H9 (cell line): Measurements from ENCODE around the gene LRPAP1. TPM values are rescaled to one million over a fixed set of nuclear protein-coding genes. Genes with fewer than 3 reads are reported as not detected.
"Not testable (repeated sequence)": the region's sequence is repeated elsewhere in the genome, so short reads cannot be mapped to it uniquely, and the experiment has no call there.

Experiments
- DNase-seq: peaks from one replicate; pipeline ENCODE4 v3.0.0-alpha.2; 2017
- H2AFZ ChIP-seq: one replicate; pipeline ENCODE4 v1.6.1; 2013; ENCODE audit warnings: mild to moderate bottlenecking, low read length, control low read depth, moderate library complexity
- H2AK5ac ChIP-seq: 2 replicates; pipeline ENCODE4 v1.6.1; 2013; ENCODE audit warnings: low read length, control low read depth, mixed read lengths; ENCODE audit not compliant: insufficient read length
- H2BK120ac ChIP-seq: one replicate; pipeline ENCODE4 v1.6.1; 2013; ENCODE audit warnings: low read depth, mild to moderate bottlenecking, low read length, control low read depth, inconsistent platforms; ENCODE audit not compliant: poor library complexity, severe bottlenecking
- H2BK12ac ChIP-seq: 2 replicates; pipeline ENCODE4 v1.6.1; 2013; ENCODE audit warnings: low read length, control low read depth, mixed read lengths, low read depth; ENCODE audit not compliant: insufficient read length
- H2BK15ac ChIP-seq: 2 replicates; pipeline ENCODE4 v1.6.1; 2013; ENCODE audit warnings: low read depth, low read length, control low read depth
- H2BK20ac ChIP-seq: one replicate; pipeline ENCODE4 v1.6.1; 2013; ENCODE audit warnings: low read depth, mild to moderate bottlenecking, low read length, control low read depth, inconsistent platforms; ENCODE audit not compliant: poor library complexity, severe bottlenecking
- H2BK5ac ChIP-seq: 2 replicates; pipeline ENCODE4 v1.6.1; 2013; ENCODE audit warnings: low read length, control low read depth, mixed read lengths; ENCODE audit not compliant: insufficient read length
- H3K14ac ChIP-seq: 2 replicates; pipeline ENCODE4 v1.6.1; 2013; ENCODE audit warnings: low read length, control low read depth; ENCODE audit not compliant: insufficient read depth
- H3K18ac ChIP-seq: 2 replicates; pipeline ENCODE4 v1.6.1; 2013; ENCODE audit warnings: low read depth, mild to moderate bottlenecking, mixed read lengths, low read length, control low read depth; ENCODE audit not compliant: insufficient read length
- H3K23ac ChIP-seq: 2 replicates; pipeline ENCODE4 v1.6.1; 2013; ENCODE audit warnings: low read length, control low read depth, mixed read lengths, low read depth; ENCODE audit not compliant: insufficient read length
- H3K23me2 ChIP-seq: 2 replicates; pipeline ENCODE4 v1.6.1; 2013; ENCODE audit warnings: low read depth, mild to moderate bottlenecking, mixed read lengths, low read length, control low read depth; ENCODE audit not compliant: insufficient read length, poor library complexity, severe bottlenecking
- H3K27ac ChIP-seq: 2 replicates; pipeline ENCODE4 v1.5.1; 2013; ENCODE audit warnings: low read length, control low read depth, mixed read lengths, low read depth; ENCODE audit not compliant: insufficient read length
- H3K27me3 ChIP-seq: 2 replicates; pipeline ENCODE4 v1.6.1; 2013; ENCODE audit warnings: low read length, control low read depth, inconsistent platforms; ENCODE audit not compliant: insufficient read depth
- H3K4ac ChIP-seq: 2 replicates; pipeline ENCODE4 v1.6.1; 2013; ENCODE audit warnings: low read depth, mild to moderate bottlenecking, control low read depth, inconsistent platforms, low read length, moderate library complexity
- H3K4me1 ChIP-seq: 2 replicates; pipeline ENCODE4 v1.6.1; 2013; ENCODE audit warnings: low read length, control low read depth, inconsistent platforms; ENCODE audit not compliant: insufficient read depth
- H3K4me2 ChIP-seq: 2 replicates; pipeline ENCODE4 v1.6.1; 2013; ENCODE audit warnings: low read length, control low read depth, mixed read lengths; ENCODE audit not compliant: insufficient read length, insufficient read depth
- H3K56ac ChIP-seq: 2 replicates; pipeline ENCODE4 v1.6.1; 2013; ENCODE audit warnings: low read depth, mild to moderate bottlenecking, mixed read lengths, low read length, control low read depth; ENCODE audit not compliant: insufficient read length
- H3K79me1 ChIP-seq: 2 replicates; pipeline ENCODE4 v1.6.1; 2013; ENCODE audit warnings: low read depth, mild to moderate bottlenecking, moderate library complexity, low read length, control low read depth, inconsistent platforms; ENCODE audit not compliant: insufficient read depth, poor library complexity, severe bottlenecking
- H3K79me2 ChIP-seq: 2 replicates; pipeline ENCODE4 v1.6.1; 2013; ENCODE audit warnings: low read length, control low read depth, inconsistent platforms; ENCODE audit not compliant: insufficient read depth
- H3K9ac ChIP-seq: 2 replicates; pipeline ENCODE4 v1.6.1; 2013; ENCODE audit warnings: low read length, control low read depth, mixed read lengths; ENCODE audit not compliant: insufficient read length; ENCODE audit errors: extremely low read depth
- H3K9me3 ChIP-seq: one replicate; pipeline ENCODE4 v1.6.1; 2013; ENCODE audit warnings: low read depth, low read length, inconsistent platforms; ENCODE audit not compliant: control insufficient read depth
- H3T11ph ChIP-seq: one replicate; pipeline ENCODE4 v1.6.1; 2013; ENCODE audit warnings: mild to moderate bottlenecking, low read length, control low read depth, inconsistent platforms
- H4K20me1 ChIP-seq: one replicate; pipeline ENCODE4 v1.6.1; 2013; ENCODE audit not compliant: control insufficient read depth, insufficient read length, insufficient read depth
- H4K5ac ChIP-seq: 2 replicates; pipeline ENCODE4 v1.6.1; 2013; ENCODE audit warnings: low read depth, mild to moderate bottlenecking, mixed read lengths, low read length, control low read depth; ENCODE audit not compliant: insufficient read length
- H4K8ac ChIP-seq: replicated peaks from 2 replicates; pipeline ENCODE4 v1.6.1; 2013; ENCODE audit warnings: low read length, control low read depth, mixed read lengths, low read depth; ENCODE audit not compliant: insufficient read length
- H4K91ac ChIP-seq: 2 replicates; pipeline ENCODE4 v1.6.1; 2013; ENCODE audit warnings: low read depth, mild to moderate bottlenecking, moderate library complexity, mixed read lengths, low read length, control low read depth; ENCODE audit not compliant: insufficient read length
- H3K27ac Mint-ChIP-seq, 3 experiments: 2 replicates in 2 of 3; 3 replicates in 1 of 3; pipeline ENCODE4 v1.8.0; 2020 to 2021; ENCODE audit warnings: mixed read lengths in 3 of 3, mild to moderate bottlenecking in 1 of 3, moderate library complexity in 1 of 3
- H3K27me3 Mint-ChIP-seq: 2 replicates; pipeline ENCODE4 v1.8.0; 2021; ENCODE audit warnings: low read depth, mild to moderate bottlenecking, moderate library complexity, mixed read lengths
- H3K36me3 Mint-ChIP-seq, 3 experiments: 2 replicates in 2 of 3; 3 replicates in 1 of 3; pipeline ENCODE4 v1.8.0; 2020 to 2021; ENCODE audit warnings: low read depth in 3 of 3, mixed read lengths in 3 of 3; ENCODE audit not compliant: insufficient read depth in 1 of 3
- H3K4me1 Mint-ChIP-seq, 2 experiments: 2 replicates each; pipeline ENCODE4 v1.8.0; 2020; ENCODE audit warnings: mixed read lengths in 2 of 2
- H3K4me3 Mint-ChIP-seq, 2 experiments: 2 replicates in 1 of 2; 3 replicates in 1 of 2; pipeline ENCODE4 v1.8.0; 2020 to 2021; ENCODE audit warnings: mild to moderate bottlenecking in 2 of 2, mixed read lengths in 2 of 2, moderate library complexity in 1 of 2
- H3K9me3 Mint-ChIP-seq, 2 experiments: 2 replicates in 1 of 2; 3 replicates in 1 of 2; pipeline ENCODE4 v1.8.0; 2020; ENCODE audit warnings: mild to moderate bottlenecking in 2 of 2, mixed read lengths in 2 of 2, moderate library complexity in 1 of 2
- WGBS: extraction: QIAGEN DNeasy Blood & Tissue Kit; methylation state at CpG from one replicate; pipeline ENCODE4 v1.1.7; 2013; ENCODE audit warnings: missing lambda C conversion rate, low lambda C conversion rate, mixed read lengths; ENCODE audit not compliant: insufficient read length; ENCODE audit errors: extremely low coverage; 5-methylcytosine and 5-hydroxymethylcytosine counted together
- total RNA-seq: library from RNA; stranded (reverse); gene quantifications from 2 replicates; pipeline ENCODE4 v1.2.1, GENCODE V29; 2021

LRPAP1 gene
- total RNA-seq, 1 experiment from 2014 or later = 85.9 TPM

GRCh38 chr4:3545351-3545750 is 13.1 kb upstream of the LRPAP1 start:
- not testable (repeated sequence) for H2BK20ac ChIP-seq, H4K20me1 ChIP-seq, H3K14ac ChIP-seq, H3K27ac ChIP-seq, H3K79me2 ChIP-seq, H3K23ac ChIP-seq, H3K36me3 Mint-ChIP-seq, H3K9ac ChIP-seq, DNase-seq, H3K4me1 ChIP-seq, H3K56ac ChIP-seq, H3T11ph ChIP-seq, H3K9me3 Mint-ChIP-seq, H2AFZ ChIP-seq, H3K4me3 Mint-ChIP-seq, H3K9me3 ChIP-seq, H3K79me1 ChIP-seq, H2BK15ac ChIP-seq, H3K23me2 ChIP-seq, H3K18ac ChIP-seq, H3K27me3 ChIP-seq, H3K4me2 ChIP-seq, H4K5ac ChIP-seq, H3K4ac ChIP-seq, H3K4me1 Mint-ChIP-seq, H2BK120ac ChIP-seq, H2BK5ac ChIP-seq, H2AK5ac ChIP-seq, H2BK12ac ChIP-seq, H4K91ac ChIP-seq, H4K8ac ChIP-seq
- Mint-ChIP-seq H3K27ac (peak overlapping the region in 1 of 3 experiments; percentile 83; a peak in 1 of 7 replicates), H3K27me3 (peaks cover 23% of the 10 kb centered on the region)
- WGBS = no CpG with 5 or more reads among the region's 8 CpGs

GRCh38 chr4:3544259-3545025 is 12.2 kb upstream of the LRPAP1 start:
- H2BK20ac ChIP-seq, H3K4ac ChIP-seq, H3K14ac ChIP-seq, H3K9me3 ChIP-seq, H3K4me2 ChIP-seq, H3T11ph ChIP-seq, H2AFZ ChIP-seq, H3K4me3 Mint-ChIP-seq, H3K79me2 ChIP-seq, H2BK12ac ChIP-seq, H4K5ac ChIP-seq, H3K79me1 ChIP-seq, H3K4me1 ChIP-seq, H3K27ac Mint-ChIP-seq, H3K27ac ChIP-seq, H4K20me1 ChIP-seq, H4K91ac ChIP-seq, H2BK5ac ChIP-seq, H3K4me1 Mint-ChIP-seq, H4K8ac ChIP-seq, H2BK120ac ChIP-seq, H3K36me3 Mint-ChIP-seq, H3K23me2 ChIP-seq, H3K9ac ChIP-seq, H3K27me3 ChIP-seq, H2BK15ac ChIP-seq, H3K18ac ChIP-seq, DNase-seq, H2AK5ac ChIP-seq, H3K23ac ChIP-seq, H3K56ac ChIP-seq: not testable (repeated sequence)
- Mint-ChIP-seq H3K27me3 (peaks cover 24% of the 10 kb centered on the region), H3K9me3 (peaks cover 2 to 12% of the 10 kb centered on the region in 2 experiments; a peak in 3 of 5 replicates)
- WGBS = no CpG with 5 or more reads among the region's 22 CpGs
